Endodermal cell (in vitro differentiated cells): Measurements from ENCODE around the gene SMS. TPM values are rescaled to one million over a fixed set of nuclear protein-coding genes. Genes with fewer than 3 reads are reported as not detected.

Experiments
- DNase-seq: peaks from one replicate; pipeline ENCODE4 v3.0.0-alpha.2; 2017
- H3K27ac ChIP-seq: 2 replicates; pipeline ENCODE4 v1.5.1; 2013; ENCODE audit warnings: mild to moderate bottlenecking, low read depth, low read length, moderate library complexity
- H3K27me3 ChIP-seq: 2 replicates; pipeline ENCODE4 v1.6.1; 2013; ENCODE audit warnings: mild to moderate bottlenecking, low read length, moderate library complexity; ENCODE audit not compliant: insufficient read depth, control insufficient read depth, poor library complexity, severe bottlenecking
- H3K36me3 ChIP-seq: 2 replicates; pipeline ENCODE4 v1.7.0; 2013; ENCODE audit warnings: mild to moderate bottlenecking, low read length, moderate library complexity; ENCODE audit not compliant: control insufficient read depth, insufficient read depth
- H3K4me1 ChIP-seq: one replicate; pipeline ENCODE4 v1.7.0; 2013; ENCODE audit warnings: low read length; ENCODE audit not compliant: control insufficient read depth, insufficient read depth
- H3K4me3 ChIP-seq: 2 replicates; pipeline ENCODE4 v1.5.1; 2013; ENCODE audit warnings: mild to moderate bottlenecking, low read length, moderate library complexity
- H3K9ac ChIP-seq: 2 replicates; pipeline ENCODE4 v1.6.1; 2013; ENCODE audit warnings: mild to moderate bottlenecking, low read length, moderate library complexity; ENCODE audit not compliant: poor library complexity, severe bottlenecking; ENCODE audit errors: extremely low read depth
- H3K9me3 ChIP-seq: 2 replicates; pipeline ENCODE4 v1.6.1; 2013; ENCODE audit warnings: mild to moderate bottlenecking, low read length, moderate library complexity; ENCODE audit not compliant: control insufficient read depth
- H3K27ac Mint-ChIP-seq: 2 replicates; pipeline ENCODE4 v1.8.0; 2020; ENCODE audit warnings: mixed read lengths
- H3K27me3 Mint-ChIP-seq: 2 replicates; pipeline ENCODE4 v1.8.0; 2021; ENCODE audit warnings: mild to moderate bottlenecking, mixed read lengths; ENCODE audit not compliant: insufficient read depth
- H3K36me3 Mint-ChIP-seq: 2 replicates; pipeline ENCODE4 v1.8.0; 2020; ENCODE audit warnings: low read depth, mixed read lengths
- H3K4me1 Mint-ChIP-seq: 2 replicates; pipeline ENCODE4 v1.8.0; 2020; ENCODE audit warnings: mixed read lengths
- H3K4me3 Mint-ChIP-seq: 2 replicates; pipeline ENCODE4 v1.8.0; 2020; ENCODE audit warnings: mild to moderate bottlenecking, moderate library complexity, mixed read lengths
- H3K9me3 Mint-ChIP-seq: 2 replicates; pipeline ENCODE4 v1.8.0; 2020; ENCODE audit warnings: mild to moderate bottlenecking, mixed read lengths
- CTCF ChIP-seq: fragments of 200-600 bp; sonication (generic); conservative IDR thresholded peaks from 2 replicates; pipeline ENCODE4 v1.5.0; 2021; ENCODE audit warnings: antibody characterized with exemption, mild to moderate bottlenecking
- WGBS, 2 experiments: methylation state at CpG; one replicate each; pipeline versions ENCODE4 v1.1.5 to v1.1.7; 2013; ENCODE audit warnings: missing lambda C conversion rate in 2 of 2, mixed read lengths in 1 of 2; ENCODE audit not compliant: insufficient coverage in 1 of 2, insufficient read length in 1 of 2; 5-methylcytosine and 5-hydroxymethylcytosine counted together
- total RNA-seq, 2 donors: library from RNA; stranded (reverse); fragmentation: NEBNext Ultra II Directional in 1 of 2; extraction: Animal tissue kit (Norgen Biotek cat#: 25700) in 1 of 2; gene quantifications; 2 replicates in 1 of 2; 3 replicates in 1 of 2; pipeline ENCODE4 v1.2.1, GENCODE V29; 2021

The SMS gene
- total RNA-seq, 2 donors from 2014 or later: 163 to 312 TPM

GRCh38 chrX:22037225-22037624 is 96.7 kb downstream of the SMS start:
- no peak overlapping the region for H3K9ac ChIP-seq
- no peak overlapping the region for H3K4me3 ChIP-seq
- no peak for DNase-seq
- no peaks in the 10 kb centered on the region for H3K4me1 ChIP-seq
- H3K9me3 ChIP-seq: no peaks in the 10 kb centered on the region
- 100% methylated on average over 2 of the region's 2 CpGs; no CpG with 5 or more reads in 1 of the 2 experiments for WGBS, 2 experiments
- peaks cover 18% of the 10 kb centered on the region for H3K4me1 Mint-ChIP-seq
- no peak overlapping the region for H3K4me3 Mint-ChIP-seq
- no peak for TF ChIP-seq CTCF
- H3K27me3 Mint-ChIP-seq: peaks cover 14% of the 10 kb centered on the region
- H3K36me3 ChIP-seq: no peaks in the 10 kb centered on the region
- H3K36me3 Mint-ChIP-seq: no peaks in the 10 kb centered on the region
- no peak overlapping the region for H3K27ac ChIP-seq
- no peaks in the 10 kb centered on the region for H3K9me3 Mint-ChIP-seq
- no peaks in the 10 kb centered on the region for H3K27me3 ChIP-seq
- no peak overlapping the region for H3K27ac Mint-ChIP-seq

DNA sequence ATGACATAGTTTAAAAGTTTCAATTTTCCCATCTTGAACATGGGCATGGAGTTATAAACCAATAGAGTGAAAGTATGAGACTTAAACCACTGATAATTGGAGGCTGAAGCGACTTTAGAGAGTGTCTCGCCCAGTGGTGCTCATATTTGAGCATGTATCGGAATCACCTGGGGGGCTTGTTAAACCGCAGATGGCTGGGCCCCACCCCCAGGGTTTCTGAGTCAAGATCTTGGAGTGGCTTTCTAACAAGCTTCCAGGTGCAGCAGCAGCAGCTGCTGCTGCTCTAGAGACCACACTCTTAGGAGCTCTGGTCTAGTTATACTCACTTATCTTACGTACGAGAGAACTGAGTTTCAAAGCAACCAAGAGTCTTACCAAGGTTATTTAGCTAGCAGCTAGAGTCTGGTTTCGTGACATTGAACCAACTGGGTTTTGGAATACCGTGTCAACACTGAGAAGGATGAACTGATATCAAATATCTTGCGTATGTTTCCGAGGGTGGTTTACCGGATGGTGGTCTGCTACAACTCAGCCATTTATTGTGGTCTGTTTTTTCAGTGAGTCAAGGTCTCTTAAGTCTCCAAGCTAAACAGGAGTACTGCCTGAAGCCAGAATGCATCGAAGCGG is 97.5 kb downstream of the SMS start:
- no peaks in the 10 kb centered on the region for H3K4me1 ChIP-seq
- Mint-ChIP-seq H3K36me3 (no peaks in the 10 kb centered on the region), H3K27me3 (peaks cover 7% of the 10 kb centered on the region), H3K4me3 (no peak overlapping the region), H3K9me3 (no peaks in the 10 kb centered on the region), H3K4me1 (peaks cover 18% of the 10 kb centered on the region), H3K27ac (no peak overlapping the region)
- H3K9me3 ChIP-seq: no peaks in the 10 kb centered on the region
- H3K36me3 ChIP-seq: no peaks in the 10 kb centered on the region
- H3K27ac ChIP-seq: no peak overlapping the region
- no peak overlapping the region for H3K9ac ChIP-seq
- DNase-seq: no peak
- no peak overlapping the region for H3K4me3 ChIP-seq
- no peak for TF ChIP-seq CTCF
- WGBS, 2 experiments: 95 to 98% methylated on average over 8 to 13 of the region's 13 CpGs
- no peaks in the 10 kb centered on the region for H3K27me3 ChIP-seq

DNA sequence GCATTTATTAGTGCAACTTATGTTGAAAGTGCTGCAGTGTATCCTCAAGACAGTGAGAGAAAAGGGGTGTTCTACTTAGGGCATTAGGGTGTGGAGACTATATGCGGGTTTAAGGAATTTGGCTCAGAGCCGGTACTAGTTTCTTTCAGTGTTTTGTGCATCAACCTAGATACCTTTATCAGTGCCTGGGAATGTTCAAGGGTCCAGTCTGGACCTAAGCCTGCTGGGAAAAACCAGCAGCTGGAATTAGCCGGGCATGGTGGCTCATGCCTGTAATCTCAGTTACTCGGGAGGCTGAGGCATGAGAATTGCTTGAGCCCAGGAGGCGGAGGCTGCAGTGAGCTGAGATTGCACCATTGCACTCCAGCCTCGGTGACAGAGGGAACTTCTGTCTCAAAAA is 99.0 kb downstream of the SMS start:
- DNase-seq: no peak
- peaks cover 15% of the 10 kb centered on the region for H3K4me1 Mint-ChIP-seq
- Histone ChIP-seq H3K9me3 (no peaks in the 10 kb centered on the region), H3K4me3 (no peak overlapping the region), H3K36me3 (no peaks in the 10 kb centered on the region), H3K27ac (no peak overlapping the region), H3K9ac (no peak overlapping the region), H3K27me3 (no peaks in the 10 kb centered on the region), H3K4me1 (no peaks in the 10 kb centered on the region)
- WGBS, 2 experiments: 97 to 100% methylated on average over 3 to 6 of the region's 6 CpGs
- TF ChIP-seq CTCF: no peak
- peaks cover 7% of the 10 kb centered on the region for H3K27me3 Mint-ChIP-seq
- no peak overlapping the region for H3K4me3 Mint-ChIP-seq
- H3K27ac Mint-ChIP-seq: no peak overlapping the region
- H3K36me3 Mint-ChIP-seq: no peaks in the 10 kb centered on the region
- H3K9me3 Mint-ChIP-seq: no peaks in the 10 kb centered on the region
